Calu3 (cell line): ENCODE results near the gene CACNA2D3. TPM values are rescaled to one million over a fixed set of nuclear protein-coding genes. Genes with fewer than 3 reads are reported as not detected.

Experiments used
- BruUV-seq: library from RNA; stranded (reverse); fragments of 400-500 nt; replicated peaks from 2 replicates; lab custom pipeline; 2021; lab: Mats Ljungman, UMichigan
- CTCF ChIA-PET: fragments of 300-600 bp; sonication (Branson Sonifier 250); formaldehyde crosslinking; loops from one replicate; lab custom pipeline; 2022; ENCODE audit warnings: antibody characterized with exemption; lab: Charles Lee
- DNase-seq: peaks from one replicate; pipeline ENCODE4 v3.0.0; 2022
- H3K27ac Mint-ChIP-seq: one replicate; pipeline ENCODE4 v1.8.0; 2022; ENCODE audit warnings: mixed read lengths; ENCODE audit not compliant: unreplicated experiment
- H3K27me3 Mint-ChIP-seq: one replicate; pipeline ENCODE4 v1.8.0; 2022; ENCODE audit warnings: mixed read lengths; ENCODE audit not compliant: unreplicated experiment
- H3K36me3 Mint-ChIP-seq: one replicate; pipeline ENCODE4 v1.8.0; 2022; ENCODE audit warnings: mild to moderate bottlenecking, moderate library complexity, mixed read lengths; ENCODE audit not compliant: insufficient read depth, unreplicated experiment
- H3K4me1 Mint-ChIP-seq: one replicate; pipeline ENCODE4 v1.8.0; 2022; ENCODE audit warnings: mild to moderate bottlenecking, low read depth, mixed read lengths; ENCODE audit not compliant: unreplicated experiment
- H3K4me3 Mint-ChIP-seq: one replicate; pipeline ENCODE4 v1.8.0; 2022; ENCODE audit warnings: mild to moderate bottlenecking, low read depth, moderate library complexity, mixed read lengths; ENCODE audit not compliant: unreplicated experiment
- H3K9me3 Mint-ChIP-seq: one replicate; pipeline ENCODE4 v1.8.0; 2022; ENCODE audit warnings: low read depth, mixed read lengths; ENCODE audit not compliant: unreplicated experiment
- CTCF ChIP-seq: fragments of 200-600 bp; IDR thresholded peaks from one replicate; pipeline ENCODE4 v1.8.0; 2022; ENCODE audit warnings: antibody characterized with exemption; ENCODE audit not compliant: unreplicated experiment
- intact Hi-C: fragments of 100-400 bp; cut with micrococcal nuclease; formaldehyde crosslinking; loops from one replicate; pipeline ENCODE4 v1.10.0; 2022; ENCODE audit not compliant: unreplicated experiment
- total RNA-seq: library from RNA; stranded (reverse); gene quantifications from 2 replicates; pipeline ENCODE4 v1.2.3, GENCODE V29; 2022

Gene CACNA2D3
- total RNA-seq, 1 experiment from 2014 or later: not detected

GRCh38 chr3:54171509-54171908 lies 49.2 kb downstream of the CACNA2D3 start:
- H3K27ac Mint-ChIP-seq: no peak overlapping the region
- TF ChIP-seq CTCF: no peak
- H3K27me3 Mint-ChIP-seq: peaks cover 5% of the 10 kb centered on the region
- intact Hi-C loops: no loop called here
- H3K9me3 Mint-ChIP-seq: no peaks in the 10 kb centered on the region
- DNase-seq: no peak
- H3K36me3 Mint-ChIP-seq: no peaks in the 10 kb centered on the region
- H3K4me1 Mint-ChIP-seq: no peaks in the 10 kb centered on the region
- BruUV-seq: no TSS peak
- CTCF ChIA-PET: no interaction called here
- no peak overlapping the region for H3K4me3 Mint-ChIP-seq

- CTCF ChIA-PET: no interaction called here
- Mint-ChIP-seq H3K4me1 (no peaks in the 10 kb centered on the region), H3K36me3 (no peaks in the 10 kb centered on the region), H3K27ac (no peak overlapping the region), H3K4me3 (no peak overlapping the region), H3K27me3 (peaks cover 9% of the 10 kb centered on the region), H3K9me3 (no peaks in the 10 kb centered on the region)
- no peak for TF ChIP-seq CTCF
- intact Hi-C loops: no loop called here
- no TSS peak for BruUV-seq
- DNase-seq: no peak
These were observed 49.6 kb downstream of the CACNA2D3 start for GRCh38 chr3:54171951-54172350.

DNA sequence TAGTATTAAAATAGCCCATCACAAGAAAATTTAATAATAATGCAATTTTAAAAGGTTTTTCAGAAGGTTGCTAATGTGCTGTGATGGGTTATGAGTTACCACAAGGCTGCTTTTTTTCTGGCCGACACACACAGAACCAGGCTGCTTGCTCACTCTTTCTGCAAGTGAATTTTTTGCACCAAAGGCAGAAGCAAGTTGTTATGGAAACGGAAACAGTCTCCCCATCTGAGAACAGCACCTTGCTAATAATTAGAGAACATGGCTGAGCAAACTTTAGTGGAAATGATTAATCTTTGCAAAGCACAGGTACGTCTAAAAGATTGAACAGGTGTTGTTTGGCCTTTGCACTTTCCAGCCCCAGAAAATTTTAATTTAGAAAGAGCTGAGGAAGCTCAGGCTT lies 51.0 kb downstream of the CACNA2D3 start:
- TF ChIP-seq CTCF: no peak
- intact Hi-C loops: no loop called here
- no peak for DNase-seq
- Mint-ChIP-seq H3K36me3 (no peaks in the 10 kb centered on the region), H3K9me3 (no peaks in the 10 kb centered on the region), H3K27me3 (peaks cover 22% of the 10 kb centered on the region), H3K4me3 (no peak overlapping the region), H3K27ac (no peak overlapping the region), H3K4me1 (no peaks in the 10 kb centered on the region)
- CTCF ChIA-PET: no interaction called here
- no TSS peak for BruUV-seq

DNA sequence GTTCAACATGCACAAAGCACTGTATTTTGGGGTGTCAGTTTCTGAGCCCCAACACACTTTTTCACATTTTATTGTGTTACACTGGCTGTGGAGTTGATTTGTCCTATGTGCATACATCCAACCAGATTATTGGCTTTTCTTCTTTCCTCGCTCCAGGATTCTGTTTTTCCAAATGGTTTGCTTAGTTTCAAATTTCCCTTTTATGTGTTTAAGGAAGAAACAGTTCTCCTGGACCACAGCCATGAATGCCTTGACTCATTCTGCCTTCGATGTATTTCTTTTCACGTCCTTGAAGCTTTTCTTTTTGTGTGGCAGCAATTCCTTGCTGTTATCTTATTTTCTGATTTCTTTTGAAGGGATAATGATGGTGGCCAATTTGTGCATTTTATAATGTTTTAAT lies 53.8 kb downstream of the CACNA2D3 start:
- no peak for DNase-seq
- no peak overlapping the region for H3K4me3 Mint-ChIP-seq
- H3K27ac Mint-ChIP-seq: no peak overlapping the region
- peaks cover 36% of the 10 kb centered on the region for H3K27me3 Mint-ChIP-seq
- no peaks in the 10 kb centered on the region for H3K9me3 Mint-ChIP-seq
- no peaks in the 10 kb centered on the region for H3K4me1 Mint-ChIP-seq
- CTCF ChIA-PET: no interaction called here
- BruUV-seq: no TSS peak
- TF ChIP-seq CTCF: no peak
- intact Hi-C loops: no loop called here
- H3K36me3 Mint-ChIP-seq: no peaks in the 10 kb centered on the region
